Large intestine (tissue), 3 donors: Measurements from ENCODE around the gene YIPF1. TPM values are rescaled to one million over a fixed set of nuclear protein-coding genes. Genes with fewer than 3 reads are reported as not detected.

Source experiments
- DNase-seq, 2 donors: peaks; one replicate each; pipeline versions ENCODE4 v3.0.0 to v3.0.0-alpha.2; 2013
- H3K27ac ChIP-seq: one replicate; pipeline ENCODE4 v1.5.1; 2013; ENCODE audit warnings: low read length
- H3K27me3 ChIP-seq: 2 replicates; pipeline ENCODE4 v1.6.1; 2013; ENCODE audit warnings: low read length; ENCODE audit not compliant: control insufficient read depth, insufficient read depth
- H3K36me3 ChIP-seq: 2 replicates; pipeline ENCODE4 v1.6.1; 2013; ENCODE audit warnings: low read length; ENCODE audit not compliant: control insufficient read depth, insufficient read depth
- H3K4me1 ChIP-seq: one replicate; pipeline ENCODE4 v1.6.1; 2013; ENCODE audit warnings: low read length; ENCODE audit not compliant: control insufficient read depth, insufficient read depth
- H3K4me3 ChIP-seq: one replicate; pipeline ENCODE4 v1.5.1; 2013; ENCODE audit warnings: low read length
- H3K9me3 ChIP-seq: one replicate; pipeline ENCODE4 v1.6.1; 2013; ENCODE audit warnings: mild to moderate bottlenecking, low read depth, low read length, moderate library complexity; ENCODE audit not compliant: control insufficient read depth
- WGBS: methylation state at CpG from one replicate; pipeline ENCODE4 v1.1.5; 2013; ENCODE audit warnings: low lambda C conversion rate; ENCODE audit not compliant: insufficient coverage; 5-methylcytosine and 5-hydroxymethylcytosine counted together
- polyA plus RNA-seq: library from polyadenylated mRNA; unstranded; fragments of 120-200 nt; gene quantifications from one replicate; pipeline ENCODE4 v1.2.1, GENCODE V29; 2013

YIPF1 gene
- polyA plus RNA-seq, 1 donor: 25.0 TPM

DNA sequence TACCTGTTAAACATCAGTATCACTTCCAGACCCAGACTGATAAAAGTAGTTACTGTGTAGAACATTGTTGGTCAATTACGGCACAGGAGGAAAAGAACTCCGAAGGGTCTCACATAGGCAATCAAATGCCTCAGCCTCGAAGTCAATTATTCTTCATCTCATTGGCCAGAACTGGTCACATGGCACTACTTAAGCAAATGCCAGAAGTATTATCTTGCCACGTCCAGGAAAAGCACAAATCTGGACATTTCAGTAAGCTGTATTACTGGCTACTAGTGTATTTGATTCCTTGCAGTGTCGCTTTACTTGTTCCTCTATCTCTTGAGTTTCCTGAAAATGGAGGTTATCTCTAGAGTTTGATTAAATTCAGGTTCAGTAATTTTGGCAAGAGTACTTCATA, 28.7 kb upstream of the YIPF1 start:
- H3K9me3 ChIP-seq: peaks cover 2% of the 10 kb centered on the region
- H3K4me1 ChIP-seq: no peaks in the 10 kb centered on the region
- H3K4me3 ChIP-seq: no peak overlapping the region
- H3K36me3 ChIP-seq: peaks cover 12% of the 10 kb centered on the region
- no peak for DNase-seq
- H3K27ac ChIP-seq: no peak overlapping the region
- no peaks in the 10 kb centered on the region for H3K27me3 ChIP-seq
- WGBS: no CpG with 5 or more reads among the region's 5 CpGs

DNA sequence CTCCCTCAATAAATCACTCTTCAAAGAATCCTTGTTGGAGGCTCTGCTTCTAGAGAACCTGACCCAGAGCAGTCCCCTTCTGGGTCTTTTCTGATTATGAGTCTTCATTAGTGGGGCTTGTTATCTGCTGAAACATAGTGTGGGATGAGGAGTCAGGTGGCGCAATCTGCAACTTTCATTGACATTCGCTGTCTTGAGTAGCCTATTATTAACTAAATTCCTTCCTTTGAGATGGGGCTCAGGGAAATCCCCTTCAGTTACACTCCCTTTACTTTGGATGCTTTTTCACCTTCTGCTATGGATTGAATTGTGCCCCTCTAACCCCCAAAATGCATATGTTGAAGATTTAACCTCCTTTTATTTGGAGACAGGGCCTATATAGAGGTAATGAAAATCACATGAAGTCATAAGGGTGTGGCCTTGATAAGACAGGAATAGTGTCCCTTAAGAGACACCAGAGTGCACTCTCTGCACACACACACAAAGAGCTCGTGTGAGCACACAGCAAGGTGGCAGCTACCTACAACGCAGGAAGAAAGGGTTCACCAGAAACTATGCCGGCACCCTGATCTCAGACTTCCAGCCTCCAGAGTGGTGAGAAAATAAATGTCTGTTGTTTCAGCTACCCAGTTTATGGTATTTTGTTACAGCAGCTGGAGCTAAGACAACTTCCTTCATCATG, 23.9 kb upstream of the YIPF1 start:
- peaks cover 14% of the 10 kb centered on the region for H3K4me1 ChIP-seq
- WGBS: no CpG with 5 or more reads among the region's 5 CpGs
- no peaks in the 10 kb centered on the region for H3K36me3 ChIP-seq
- H3K9me3 ChIP-seq: no peaks in the 10 kb centered on the region
- no peak overlapping the region for H3K4me3 ChIP-seq
- no peaks in the 10 kb centered on the region for H3K27me3 ChIP-seq
- no peak overlapping the region for H3K27ac ChIP-seq
- DNase-seq: peak in 1 of 2 donors; percentile 61

DNA sequence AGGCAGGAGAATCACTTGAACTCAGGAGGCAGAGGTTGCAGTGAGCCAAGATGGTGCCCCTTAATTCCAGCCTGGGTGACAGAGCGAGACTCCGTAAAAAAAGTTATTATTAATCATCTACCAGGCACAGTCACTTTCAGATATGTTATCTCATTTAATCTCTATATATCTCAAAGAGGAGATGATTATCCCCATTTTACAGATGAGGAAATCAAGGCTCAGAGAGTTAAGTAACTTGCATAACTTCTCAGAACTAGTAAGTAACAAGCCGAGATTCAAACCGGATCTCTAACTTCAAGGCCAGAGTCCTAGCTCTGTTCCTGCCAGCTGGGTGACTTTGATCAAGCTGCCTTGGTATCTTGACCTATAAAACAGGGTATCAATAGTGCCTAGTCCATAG, 21.8 kb upstream of the YIPF1 start:
- DNase-seq: no peak
- Histone ChIP-seq H3K36me3 (no peaks in the 10 kb centered on the region), H3K27me3 (no peaks in the 10 kb centered on the region), H3K27ac (no peak overlapping the region), H3K4me3 (no peak overlapping the region), H3K4me1 (peaks cover 14% of the 10 kb centered on the region), H3K9me3 (no peaks in the 10 kb centered on the region)
- WGBS: no CpG with 5 or more reads among the region's 4 CpGs

DNA sequence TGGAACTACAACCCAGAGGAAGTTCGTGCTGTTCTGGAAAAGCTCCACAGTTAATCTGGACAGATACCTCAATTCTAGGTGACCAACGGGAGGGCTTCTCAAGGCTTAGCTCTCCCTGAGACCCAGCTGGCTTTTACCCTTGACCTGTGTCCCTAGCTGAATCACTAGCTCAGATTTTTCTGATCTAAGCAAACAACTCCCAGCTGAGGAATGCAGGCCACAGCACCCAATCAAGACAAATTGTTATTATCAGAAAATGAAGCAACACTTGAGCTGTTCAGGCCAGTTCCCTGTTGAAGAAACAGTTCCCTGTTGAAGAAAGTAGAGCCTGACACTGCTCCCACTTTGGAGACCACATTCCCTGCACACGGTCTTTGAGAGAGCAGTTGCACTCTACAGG, 20.3 kb upstream of the YIPF1 start:
- no peaks in the 10 kb centered on the region for H3K9me3 ChIP-seq

GRCh38 chr1:53906121-53906520, 16.5 kb upstream of the YIPF1 start:
- Histone ChIP-seq H3K4me3 (no peak overlapping the region), H3K36me3 (no peaks in the 10 kb centered on the region), H3K27me3 (no peaks in the 10 kb centered on the region), H3K9me3 (no peaks in the 10 kb centered on the region), H3K4me1 (peaks cover 14% of the 10 kb centered on the region), H3K27ac (no peak overlapping the region)
- WGBS: no CpG with 5 or more reads among the region's 4 CpGs
- DNase-seq: no peak

More for the DNA sequence above, 20.3 kb upstream of the YIPF1 start:
- no CpG with 5 or more reads among the region's 3 CpGs for WGBS
- H3K4me3 ChIP-seq: no peak overlapping the region
- H3K27ac ChIP-seq: peak overlapping the region; percentile 65
- no peaks in the 10 kb centered on the region for H3K36me3 ChIP-seq
- DNase-seq: peak; percentile 49 to 65
- H3K4me1 ChIP-seq: peaks cover 14% of the 10 kb centered on the region
- no peaks in the 10 kb centered on the region for H3K27me3 ChIP-seq

GRCh38 chr1:53905509-53905908, 15.9 kb upstream of the YIPF1 start:
- Histone ChIP-seq H3K27me3 (no peaks in the 10 kb centered on the region), H3K9me3 (no peaks in the 10 kb centered on the region), H3K4me1 (peaks cover 13% of the 10 kb centered on the region), H3K4me3 (no peak overlapping the region), H3K27ac (no peak overlapping the region), H3K36me3 (no peaks in the 10 kb centered on the region)
- WGBS: no CpG with 5 or more reads among the region's 8 CpGs
- DNase-seq: no peak

- Histone ChIP-seq H3K27me3 (no peaks in the 10 kb centered on the region), H3K9me3 (no peaks in the 10 kb centered on the region), H3K4me1 (peaks cover 8% of the 10 kb centered on the region), H3K27ac (no peak overlapping the region), H3K4me3 (no peak overlapping the region), H3K36me3 (no peaks in the 10 kb centered on the region)
- no peak for DNase-seq
- 92% methylated on average over 2 of the region's 7 CpGs for WGBS
Observed at GRCh38 chr1:53902235-53903138, 12.9 kb upstream of the YIPF1 start.

DNA sequence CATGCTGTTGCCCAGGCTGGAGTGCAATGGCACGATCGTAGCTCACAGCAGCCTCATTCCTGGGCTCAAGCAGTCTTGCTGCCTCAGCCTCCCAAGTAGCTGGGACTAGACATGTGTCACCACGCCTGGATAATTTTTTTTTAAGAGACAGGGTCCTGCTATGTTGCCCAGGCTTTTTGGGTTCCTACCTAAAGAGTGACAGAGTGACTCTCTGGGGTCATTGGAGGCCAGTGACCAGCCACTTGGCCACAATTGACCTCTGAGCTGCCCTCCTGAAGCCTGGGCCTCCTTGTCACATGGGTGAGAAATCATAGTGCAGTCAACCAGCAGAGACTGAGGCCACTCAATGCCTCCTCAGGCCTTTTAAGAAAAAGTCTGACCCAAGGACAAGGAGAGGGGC, 10.1 kb upstream of the YIPF1 start:
- Histone ChIP-seq H3K4me3 (no peak overlapping the region), H3K36me3 (no peaks in the 10 kb centered on the region), H3K27ac (no peak overlapping the region), H3K27me3 (no peaks in the 10 kb centered on the region), H3K9me3 (no peaks in the 10 kb centered on the region), H3K4me1 (peaks cover 10% of the 10 kb centered on the region)
- no CpG with 5 or more reads among the region's 3 CpGs for WGBS
- no peak for DNase-seq

DNA sequence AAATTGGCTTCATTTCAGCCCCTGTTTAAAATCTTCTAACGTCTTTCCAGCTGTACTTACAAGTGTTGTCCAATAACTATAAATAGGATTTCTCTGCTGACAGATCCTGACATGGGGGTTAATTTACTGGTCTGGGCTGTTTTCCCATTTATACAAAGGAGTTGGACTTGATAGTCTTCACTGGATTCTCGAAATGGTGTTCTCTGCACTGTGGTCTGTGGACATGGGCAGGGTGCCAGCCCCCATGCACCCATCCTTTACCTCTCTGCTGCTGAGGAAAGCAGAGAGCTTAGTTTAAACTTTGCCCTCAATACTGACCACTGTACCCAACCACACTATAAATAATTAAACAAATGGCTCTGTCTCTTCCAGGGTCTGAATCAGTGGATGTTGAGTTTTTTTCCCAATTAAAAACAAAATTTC, 9.6 kb upstream of the YIPF1 start:
- Histone ChIP-seq H3K36me3 (no peaks in the 10 kb centered on the region), H3K9me3 (no peaks in the 10 kb centered on the region), H3K27me3 (no peaks in the 10 kb centered on the region), H3K4me3 (no peak overlapping the region), H3K4me1 (peaks cover 15% of the 10 kb centered on the region), H3K27ac (no peak overlapping the region)
- WGBS: no CpG with 5 or more reads among the region's 2 CpGs
- peak in 1 of 2 donors; percentile 42 for DNase-seq

- H3K27ac ChIP-seq: no peak overlapping the region
- no CpG with 5 or more reads among the region's 2 CpGs for WGBS
- H3K9me3 ChIP-seq: no peaks in the 10 kb centered on the region
- H3K4me1 ChIP-seq: peaks cover 18% of the 10 kb centered on the region
- no peak overlapping the region for H3K4me3 ChIP-seq
- no peaks in the 10 kb centered on the region for H3K36me3 ChIP-seq
- no peaks in the 10 kb centered on the region for H3K27me3 ChIP-seq
- DNase-seq: no peak
Observed at GRCh38 chr1:53896635-53897229, 7.1 kb upstream of the YIPF1 start.
